ENCODE results near the gene CAVIN2.

DNA sequence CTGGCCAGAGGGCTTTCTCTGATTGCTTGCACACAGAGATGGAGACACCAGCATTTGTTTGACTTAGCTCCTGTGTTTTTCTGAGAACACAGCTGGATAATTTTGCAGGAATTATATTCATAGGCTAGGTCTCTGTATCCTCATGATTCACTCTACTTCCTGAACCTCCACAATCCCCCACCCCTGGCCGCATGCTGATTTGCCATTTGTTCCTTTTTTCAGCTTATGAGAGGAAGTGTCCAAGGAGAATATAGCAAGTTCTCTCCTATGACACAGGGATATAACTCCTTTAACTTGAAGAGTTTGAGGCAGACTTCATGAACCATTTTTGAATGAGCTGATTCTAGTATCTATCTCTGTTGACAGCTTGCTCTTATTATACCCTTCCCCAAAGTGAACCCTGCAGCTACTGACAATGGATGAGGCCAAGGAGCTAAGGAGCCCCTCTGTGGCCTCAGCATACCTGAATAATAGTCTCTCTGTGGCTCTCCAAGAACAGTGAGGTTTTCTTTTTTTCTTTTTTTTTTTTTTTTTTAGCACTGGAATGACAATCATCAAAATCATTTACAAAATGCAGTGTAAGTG is 15.4 kb downstream of the CAVIN2 start:
- TF ChIP-seq EP300 (conservative IDR thresholded peaks at IDR 0.05; ENCODE audit: poor library complexity, severe bottlenecking), result no peak
- TF ChIP-seq, protein P1, sequence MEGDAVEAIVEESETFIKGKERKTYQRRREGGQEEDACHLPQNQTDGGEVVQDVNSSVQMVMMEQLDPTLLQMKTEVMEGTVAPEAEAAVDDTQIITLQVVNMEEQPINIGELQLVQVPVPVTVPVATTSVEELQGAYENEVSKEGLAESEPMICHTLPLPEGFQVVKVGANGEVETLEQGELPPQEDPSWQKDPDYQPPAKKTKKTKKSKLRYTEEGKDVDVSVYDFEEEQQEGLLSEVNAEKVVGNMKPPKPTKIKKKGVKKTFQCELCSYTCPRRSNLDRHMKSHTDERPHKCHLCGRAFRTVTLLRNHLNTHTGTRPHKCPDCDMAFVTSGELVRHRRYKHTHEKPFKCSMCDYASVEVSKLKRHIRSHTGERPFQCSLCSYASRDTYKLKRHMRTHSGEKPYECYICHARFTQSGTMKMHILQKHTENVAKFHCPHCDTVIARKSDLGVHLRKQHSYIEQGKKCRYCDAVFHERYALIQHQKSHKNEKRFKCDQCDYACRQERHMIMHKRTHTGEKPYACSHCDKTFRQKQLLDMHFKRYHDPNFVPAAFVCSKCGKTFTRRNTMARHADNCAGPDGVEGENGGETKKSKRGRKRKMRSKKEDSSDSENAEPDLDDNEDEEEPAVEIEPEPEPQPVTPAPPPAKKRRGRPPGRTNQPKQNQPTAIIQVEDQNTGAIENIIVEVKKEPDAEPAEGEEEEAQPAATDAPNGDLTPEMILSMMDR (IDR thresholded peaks at IDR 0.05; ENCODE audit: poor library complexity, severe bottlenecking), result no peak
